ENCODE measurements around the gene COPRS.

DNA sequence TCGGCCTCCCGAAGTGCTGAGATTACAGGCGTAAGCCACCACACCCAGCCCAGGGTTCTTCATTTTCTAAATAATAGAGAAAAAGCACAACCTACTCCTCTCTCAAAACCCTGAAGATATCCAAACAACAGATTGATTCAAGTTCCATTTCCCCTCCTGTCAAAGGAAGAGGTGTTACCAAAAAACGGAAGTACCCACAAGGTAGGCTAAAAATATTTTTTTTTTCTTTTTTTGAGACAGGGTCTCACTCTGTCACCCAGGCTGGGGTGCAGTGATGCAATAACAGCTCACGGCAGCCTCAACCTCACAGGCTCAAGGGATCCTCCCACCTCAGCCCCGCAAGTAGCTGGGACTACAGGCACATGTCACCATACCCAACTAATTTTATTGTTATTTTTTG, 23.5 kb upstream of the COPRS start:
- TF ChIP-seq, protein P1, sequence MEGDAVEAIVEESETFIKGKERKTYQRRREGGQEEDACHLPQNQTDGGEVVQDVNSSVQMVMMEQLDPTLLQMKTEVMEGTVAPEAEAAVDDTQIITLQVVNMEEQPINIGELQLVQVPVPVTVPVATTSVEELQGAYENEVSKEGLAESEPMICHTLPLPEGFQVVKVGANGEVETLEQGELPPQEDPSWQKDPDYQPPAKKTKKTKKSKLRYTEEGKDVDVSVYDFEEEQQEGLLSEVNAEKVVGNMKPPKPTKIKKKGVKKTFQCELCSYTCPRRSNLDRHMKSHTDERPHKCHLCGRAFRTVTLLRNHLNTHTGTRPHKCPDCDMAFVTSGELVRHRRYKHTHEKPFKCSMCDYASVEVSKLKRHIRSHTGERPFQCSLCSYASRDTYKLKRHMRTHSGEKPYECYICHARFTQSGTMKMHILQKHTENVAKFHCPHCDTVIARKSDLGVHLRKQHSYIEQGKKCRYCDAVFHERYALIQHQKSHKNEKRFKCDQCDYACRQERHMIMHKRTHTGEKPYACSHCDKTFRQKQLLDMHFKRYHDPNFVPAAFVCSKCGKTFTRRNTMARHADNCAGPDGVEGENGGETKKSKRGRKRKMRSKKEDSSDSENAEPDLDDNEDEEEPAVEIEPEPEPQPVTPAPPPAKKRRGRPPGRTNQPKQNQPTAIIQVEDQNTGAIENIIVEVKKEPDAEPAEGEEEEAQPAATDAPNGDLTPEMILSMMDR (IDR thresholded peaks at IDR 0.05), result no peak
- no peak for TF ChIP-seq POLR2A (IDR thresholded peaks at IDR 0.05)
